Fibroblast of skin of left biceps (primary cell): ENCODE results near the gene PRKACA.

Source experiments
- DNase-seq, 2 experiments: peaks; one replicate each; pipeline ENCODE4 v3.0.0-alpha.2; 2013; ENCODE audit warnings: low read depth in 2 of 2

PRKACA gene

DNA sequence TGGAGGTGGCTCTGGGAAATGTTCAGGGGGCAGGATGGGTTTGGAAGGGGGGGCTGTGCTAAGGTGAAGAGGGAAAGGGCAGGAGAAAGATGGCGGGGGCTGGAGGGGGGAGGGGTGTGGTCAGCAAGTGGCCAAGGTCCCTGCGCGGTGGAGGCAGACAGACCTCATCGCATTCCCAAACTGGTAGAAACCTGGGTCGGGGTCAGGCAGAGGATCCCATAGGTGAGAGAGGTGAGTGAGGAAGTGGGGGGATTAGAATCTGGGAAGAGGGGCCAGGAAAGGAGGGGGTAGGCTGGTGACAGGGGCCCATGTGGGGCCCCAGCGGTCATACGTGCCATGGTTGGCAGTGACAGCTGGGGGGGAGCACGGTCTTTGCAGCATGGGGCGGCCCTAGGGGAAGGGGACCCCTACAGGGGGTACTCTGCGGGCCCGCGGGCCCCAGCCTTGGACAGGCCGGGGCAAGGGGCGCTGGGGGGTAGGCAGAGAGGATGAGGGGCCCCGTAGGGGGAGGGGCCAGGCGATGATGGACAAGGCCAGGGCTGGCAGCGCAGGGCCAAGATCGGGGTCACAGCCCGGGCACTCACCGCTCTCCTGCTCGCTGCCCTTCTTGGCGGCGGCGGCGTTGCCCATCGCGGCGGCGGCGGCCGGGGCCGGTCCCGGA, 514 bp downstream of the PRKACA start:
- DNase-seq = no peak

DNA sequence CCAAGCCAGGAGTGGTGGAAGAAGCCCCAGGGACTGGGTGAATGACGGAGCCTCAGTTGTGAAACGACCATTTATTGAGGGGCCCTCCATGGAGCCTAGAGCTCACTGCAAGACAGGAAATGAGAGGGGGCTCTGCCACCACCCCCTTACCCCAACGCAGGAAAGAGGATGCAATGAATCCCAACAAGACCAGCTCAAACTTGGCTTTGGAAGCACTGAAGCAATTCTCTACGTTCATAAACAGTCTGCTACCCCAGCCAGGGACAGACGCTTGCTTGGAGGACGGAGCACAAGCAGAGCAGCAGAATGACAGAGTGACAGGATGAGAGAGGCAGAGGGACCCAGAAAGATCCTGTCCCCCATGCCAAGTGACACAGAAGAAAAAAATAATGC, 1.0 kb downstream of the PRKACA start:
- no peak for DNase-seq

DNA sequence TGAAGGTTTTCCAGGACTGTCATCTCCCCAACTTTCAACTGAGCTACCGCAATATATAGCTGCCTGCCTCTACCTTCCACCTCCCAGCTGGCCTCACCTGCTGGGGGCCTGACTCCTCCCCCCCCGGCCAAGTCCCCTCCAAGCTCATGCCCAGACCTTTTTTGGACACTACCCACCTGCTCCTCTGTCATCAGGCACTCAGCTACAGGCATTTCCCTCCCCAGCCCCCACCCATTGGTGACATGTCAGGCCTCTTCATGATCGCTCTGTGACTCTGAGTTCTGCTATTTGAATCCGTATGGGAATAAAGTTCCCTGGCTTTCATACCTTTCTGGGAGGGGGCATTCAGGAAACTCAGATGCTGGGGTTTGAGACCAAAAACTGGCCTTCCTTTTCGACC, 1.8 kb downstream of the PRKACA start:
- DNase-seq = no peak

DNA sequence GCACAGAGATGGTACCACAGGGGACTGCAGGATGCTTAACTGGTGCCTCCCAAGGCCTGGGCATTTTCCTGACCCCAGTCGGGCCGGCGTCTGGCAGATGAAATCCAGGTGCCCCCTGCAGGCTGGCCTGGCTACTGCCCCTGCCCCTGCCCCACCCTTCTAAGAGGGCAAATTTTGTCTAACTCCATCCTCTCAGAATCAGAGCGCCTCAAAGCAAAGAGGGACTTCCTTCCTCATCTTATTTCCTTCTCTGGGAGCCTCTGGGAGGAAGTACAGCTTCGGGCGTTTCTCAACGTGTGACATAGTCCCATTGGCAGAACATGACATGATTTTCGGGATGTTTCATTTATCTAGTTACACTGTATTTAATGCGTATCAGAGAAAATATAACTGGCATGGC, 2.7 kb downstream of the PRKACA start:
- DNase-seq = no peak

DNA sequence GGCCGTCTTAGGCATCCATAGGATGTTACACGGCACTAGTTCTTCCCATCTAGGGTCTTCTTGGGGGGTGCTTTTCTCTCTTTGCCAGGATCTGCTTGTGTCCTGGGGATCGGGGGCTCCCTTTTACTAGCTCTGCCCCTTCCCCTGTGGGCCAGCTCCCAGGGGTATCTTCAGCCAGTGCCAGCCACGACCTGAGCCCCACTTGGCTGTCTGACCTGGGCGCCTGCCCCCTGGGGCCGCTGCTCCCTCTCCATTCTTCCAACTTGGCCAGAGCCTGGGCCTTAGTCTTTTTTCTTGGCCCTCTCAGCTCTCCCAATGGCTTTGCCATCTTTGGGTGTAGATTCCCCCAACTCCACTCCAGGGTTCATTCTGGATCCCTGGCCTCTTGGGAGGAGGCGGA, 3.1 kb downstream of the PRKACA start:
- no peak for DNase-seq

DNA sequence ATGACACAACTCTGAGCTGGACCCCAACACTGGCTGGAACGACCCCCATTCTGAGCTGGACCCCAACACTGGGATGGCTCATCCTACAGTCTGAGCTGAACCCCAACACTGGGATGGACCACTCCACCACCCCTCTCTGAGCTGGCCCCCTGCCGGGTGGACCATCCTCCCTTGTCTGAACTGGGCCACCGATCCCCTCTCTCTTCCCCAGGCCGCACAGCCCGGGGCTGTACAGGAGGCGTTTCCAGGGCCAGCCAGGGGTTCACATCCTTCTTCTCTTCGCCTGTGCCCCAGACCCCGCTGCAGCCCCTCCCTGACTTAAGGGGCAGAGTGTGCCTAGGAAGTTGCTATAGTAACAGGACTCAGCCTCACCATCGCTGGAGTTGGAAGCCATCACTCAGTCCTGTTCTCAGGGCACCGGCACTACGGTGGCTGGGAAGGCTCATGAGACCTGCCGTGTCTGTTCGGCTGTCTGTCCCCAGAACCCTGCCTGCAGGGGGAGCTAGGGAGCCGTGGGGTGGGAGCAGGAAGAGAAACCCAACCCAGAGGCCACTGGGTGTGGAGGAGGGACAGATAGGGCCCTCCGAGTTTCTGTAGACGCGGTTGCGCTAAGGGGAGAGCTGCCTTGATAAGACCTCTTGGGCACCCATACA, 3.7 kb downstream of the PRKACA start:
- DNase-seq = no peak

DNA sequence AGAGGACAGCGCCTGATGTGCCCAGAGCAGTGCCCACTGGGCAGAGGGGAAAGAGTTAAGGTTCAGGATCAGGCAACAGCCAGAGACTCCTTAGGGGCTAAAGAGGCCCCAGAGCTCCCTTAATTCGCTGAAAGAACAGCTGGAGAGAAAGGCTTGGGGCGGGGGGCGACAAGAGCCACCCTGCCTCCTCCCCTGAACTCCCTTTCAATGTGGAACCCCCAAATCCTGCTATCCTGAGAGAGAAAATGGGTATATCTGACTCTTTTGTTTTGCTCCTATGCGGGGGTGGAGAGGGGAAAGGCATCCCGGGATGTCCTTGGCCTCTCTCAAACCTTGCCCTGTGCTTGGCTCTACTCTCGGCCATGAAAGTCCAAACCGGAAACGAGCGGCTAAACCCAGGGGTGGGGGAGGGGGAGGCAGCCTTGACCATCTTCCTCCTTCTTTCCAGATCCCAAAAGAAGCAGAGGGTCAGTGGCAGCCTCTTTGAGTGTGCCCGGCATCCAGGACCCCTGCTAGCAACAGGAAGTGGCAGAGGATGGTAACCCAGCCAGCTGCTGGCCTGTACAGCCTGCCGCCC, 4.7 kb downstream of the PRKACA start:
- DNase-seq = no peak

DNA sequence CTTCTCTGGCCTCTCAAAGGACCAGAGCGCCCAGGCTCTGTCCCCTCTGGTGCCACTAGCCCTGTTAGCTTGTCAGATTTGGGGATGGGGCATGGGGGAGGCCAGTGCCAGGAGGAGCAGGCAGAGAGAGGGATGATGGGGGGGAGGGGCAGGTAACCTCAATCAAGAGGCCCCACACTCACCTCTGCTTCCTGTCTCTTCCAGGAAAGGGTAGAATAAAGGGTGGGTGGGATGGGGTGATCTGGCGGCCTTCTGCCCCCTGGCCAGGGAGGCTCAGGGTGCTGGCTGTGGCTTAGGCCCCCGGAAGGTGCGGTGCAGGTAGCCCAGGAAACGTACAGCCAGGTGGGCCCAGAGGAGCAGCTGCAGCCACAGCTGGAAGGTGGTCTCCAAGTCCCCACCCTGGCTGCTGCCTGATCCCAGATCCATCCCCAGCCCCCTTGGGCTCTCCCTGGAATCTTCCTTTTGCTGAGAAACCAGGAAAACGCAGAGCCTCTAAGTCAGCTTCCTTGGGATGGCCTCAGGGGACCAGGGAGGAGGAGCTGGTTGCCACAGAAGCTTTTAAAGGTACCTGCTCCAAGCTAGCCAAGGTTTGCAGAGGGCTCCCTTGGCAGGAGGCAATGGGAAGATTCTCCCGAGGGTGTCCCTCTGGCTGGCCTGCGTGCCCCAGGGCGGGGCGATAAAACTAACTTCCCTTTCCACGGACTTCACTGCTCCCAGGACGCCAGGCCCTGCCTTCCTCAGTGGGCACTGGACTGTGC, 5.3 kb downstream of the PRKACA start:
- no peak for DNase-seq

DNA sequence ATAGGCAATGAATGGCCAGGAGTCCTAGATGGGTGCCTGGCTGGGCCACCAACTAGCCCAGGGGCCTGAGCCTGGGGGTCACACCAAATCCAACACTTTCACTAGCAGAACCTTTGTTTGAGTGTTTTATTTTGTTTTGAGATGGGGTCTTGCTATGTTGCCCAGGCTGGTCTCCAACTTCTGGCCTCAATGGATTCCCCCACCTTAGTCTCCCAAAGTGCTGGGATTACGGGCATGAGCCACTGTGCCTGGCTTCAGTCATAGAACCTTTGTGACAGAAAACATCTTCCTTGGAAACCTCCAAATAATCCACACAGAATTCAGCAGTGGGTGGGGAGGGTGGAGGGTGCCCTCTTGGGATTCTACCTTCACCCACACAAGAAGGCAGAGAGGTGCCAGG, 6.1 kb downstream of the PRKACA start:
- DNase-seq = no peak

DNA sequence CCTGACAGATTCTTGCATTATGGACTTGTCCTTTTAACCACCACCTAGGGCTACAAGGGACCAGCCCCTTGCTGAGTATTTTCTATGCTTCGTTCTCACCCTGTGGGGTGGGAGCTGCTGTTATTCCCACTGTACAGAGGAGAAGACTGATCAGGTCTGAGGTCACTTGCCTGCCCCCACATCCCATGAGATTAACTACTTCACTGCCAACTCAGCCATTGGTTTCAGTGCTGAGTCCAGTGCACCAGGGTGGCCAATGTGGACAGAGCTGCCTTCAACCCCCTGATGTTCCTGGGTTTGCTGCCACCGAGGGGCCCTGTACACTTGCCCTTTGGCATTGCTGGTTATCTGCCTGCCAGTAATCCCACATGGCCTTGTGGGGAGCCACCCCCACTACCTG, 6.9 kb downstream of the PRKACA start:
- no peak for DNase-seq

DNA sequence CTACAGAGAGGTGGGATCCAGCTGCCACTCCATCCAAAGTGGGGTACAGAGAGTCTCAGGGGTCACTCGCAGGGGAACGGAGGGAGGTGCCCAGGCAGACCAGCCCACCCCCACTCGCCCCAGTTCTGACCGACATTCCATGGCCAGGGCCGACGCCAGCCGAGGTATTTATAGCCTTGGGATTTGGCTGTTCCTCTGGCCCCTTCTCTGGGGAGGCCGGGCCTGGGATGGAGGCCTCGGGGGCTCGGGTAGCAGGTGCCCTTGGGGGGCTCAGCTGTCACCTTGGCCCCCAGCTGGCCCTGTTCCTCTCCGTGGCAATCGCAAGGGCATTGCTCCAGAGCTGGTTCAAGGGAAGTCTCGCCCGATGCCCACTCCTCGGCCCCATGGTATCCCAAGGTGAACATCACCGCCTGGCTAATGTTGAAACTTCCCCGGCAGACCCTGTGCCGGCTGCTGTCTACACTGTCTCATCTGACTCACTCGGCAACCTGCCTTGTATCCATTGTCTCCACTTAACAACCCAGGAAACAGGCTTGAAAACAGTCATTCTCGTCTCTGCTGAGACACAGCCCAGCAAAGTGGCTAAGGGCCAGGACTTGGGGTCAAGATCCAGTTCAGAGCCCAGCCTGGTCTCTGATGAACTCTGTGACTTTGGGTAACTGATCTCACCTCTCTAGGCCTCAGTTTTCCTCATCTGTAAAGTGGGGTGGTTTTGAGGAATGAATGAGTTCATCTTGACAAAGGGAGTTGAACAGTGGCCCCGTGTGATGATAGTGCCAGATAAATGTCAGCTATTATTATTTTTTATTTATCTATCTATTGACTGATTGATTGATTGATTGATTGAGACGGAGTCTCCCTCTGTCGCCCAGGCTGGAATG, 9.7 kb downstream of the PRKACA start:
- DNase-seq = no peak

DNA sequence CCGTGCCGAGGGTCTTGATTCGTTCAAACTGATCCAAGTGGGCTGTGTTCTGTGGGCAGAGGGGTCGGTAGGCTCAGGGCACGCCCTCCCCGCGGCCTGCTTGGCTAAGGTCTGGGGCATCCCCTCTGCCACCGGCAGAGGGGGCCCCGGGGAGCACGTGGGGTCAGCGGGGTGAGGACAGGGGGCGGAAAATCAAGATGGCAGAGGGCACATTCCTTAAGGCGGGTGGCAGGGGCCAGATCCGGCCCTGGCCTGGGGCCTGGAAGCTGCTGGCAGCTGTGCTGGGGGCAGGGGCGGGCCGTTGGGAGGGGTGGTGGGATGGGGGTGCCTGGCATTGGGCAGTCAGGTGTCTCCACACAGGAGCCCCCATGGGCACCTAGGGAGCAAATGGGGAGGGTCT, 10.7 kb downstream of the PRKACA start:
- DNase-seq = no peak

DNA sequence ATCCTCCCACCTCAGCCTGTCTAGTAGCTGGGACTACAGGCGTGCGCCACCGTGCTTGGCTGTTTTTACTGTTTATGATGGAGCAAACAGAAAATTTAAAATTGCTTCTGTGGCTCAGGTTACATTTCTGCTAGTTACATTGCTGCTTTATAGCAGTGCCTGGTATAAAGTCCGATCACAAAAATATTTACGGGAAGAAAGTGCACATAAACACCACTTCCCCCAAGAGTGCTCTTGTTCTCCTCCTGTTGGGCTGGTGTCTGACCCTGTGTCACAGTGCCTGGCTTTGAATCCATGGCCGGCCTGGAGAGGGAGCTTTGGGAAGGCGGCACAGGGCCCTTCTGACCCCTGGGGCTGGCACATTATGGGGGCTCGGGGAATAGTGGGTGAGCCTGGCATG, 11.9 kb downstream of the PRKACA start:
- DNase-seq = no peak

DNA sequence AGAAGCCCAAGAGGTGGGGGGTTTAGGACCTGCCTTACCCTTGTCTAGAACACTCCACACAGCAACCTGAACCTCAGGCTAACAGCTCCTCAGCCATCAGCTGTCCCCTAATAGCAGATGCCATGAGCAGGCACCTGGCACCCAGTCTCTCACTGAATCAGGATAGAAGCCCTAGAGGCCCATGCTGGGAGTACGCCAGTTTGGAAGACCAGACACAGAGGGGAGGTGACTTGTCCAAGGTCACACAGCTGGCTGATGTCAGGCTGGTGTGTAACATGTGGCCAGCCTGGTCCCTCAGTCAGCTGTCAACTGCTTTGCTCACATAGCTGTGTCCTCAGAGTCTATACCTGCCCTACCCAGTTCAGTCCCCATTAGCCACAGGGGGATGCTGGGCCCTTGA, 14.3 kb downstream of the PRKACA start:
- no peak for DNase-seq

DNA sequence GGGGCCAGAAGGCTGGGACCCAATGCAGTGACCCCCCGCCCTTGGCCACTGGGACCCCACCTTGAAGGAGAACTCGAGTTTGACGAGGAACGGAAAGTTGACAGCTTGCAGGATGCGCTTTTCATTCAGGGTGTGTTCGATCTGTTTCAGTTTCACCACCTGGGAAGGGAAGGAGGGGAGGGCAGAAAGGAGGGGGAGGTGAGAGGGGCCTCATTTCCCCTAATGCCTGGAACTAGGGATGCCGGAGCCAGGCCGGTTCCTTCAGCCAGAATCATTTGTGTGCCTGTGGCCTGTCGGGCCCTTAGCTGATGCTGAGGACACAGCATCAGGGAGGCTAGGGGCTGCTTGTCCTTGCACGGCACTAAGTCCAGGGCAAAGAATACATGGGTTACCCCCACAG, 14.8 kb downstream of the PRKACA start:
- no peak for DNase-seq

DNA sequence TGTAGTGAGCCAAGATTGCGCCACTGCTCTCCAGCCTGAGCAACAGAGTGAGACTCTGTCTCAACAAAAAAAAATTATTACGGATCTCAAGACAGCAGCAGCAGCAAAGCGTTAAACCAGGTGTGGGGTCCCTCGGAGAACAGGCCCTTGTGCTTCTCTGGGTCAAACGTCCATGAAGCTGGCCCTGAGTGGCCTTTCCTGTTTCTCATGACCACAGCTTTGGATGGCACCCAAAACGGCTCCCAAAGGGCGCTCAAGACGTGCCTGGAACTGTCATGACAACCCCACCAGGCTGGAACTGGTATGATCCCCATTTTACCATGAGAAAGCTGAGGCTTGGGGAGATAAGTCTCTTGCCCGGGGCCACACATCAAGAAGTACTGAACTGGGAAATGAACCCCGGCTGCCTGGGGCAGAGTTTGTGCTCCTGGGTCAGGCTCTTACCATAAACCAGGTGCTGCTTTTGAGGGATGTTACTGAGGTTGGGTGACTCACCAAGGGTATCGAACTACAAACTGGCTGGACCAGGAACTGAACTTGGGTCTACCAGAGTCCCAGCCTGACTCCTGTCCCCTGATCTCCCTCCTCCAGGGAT, 15.4 kb downstream of the PRKACA start:
- no peak for DNase-seq

DNA sequence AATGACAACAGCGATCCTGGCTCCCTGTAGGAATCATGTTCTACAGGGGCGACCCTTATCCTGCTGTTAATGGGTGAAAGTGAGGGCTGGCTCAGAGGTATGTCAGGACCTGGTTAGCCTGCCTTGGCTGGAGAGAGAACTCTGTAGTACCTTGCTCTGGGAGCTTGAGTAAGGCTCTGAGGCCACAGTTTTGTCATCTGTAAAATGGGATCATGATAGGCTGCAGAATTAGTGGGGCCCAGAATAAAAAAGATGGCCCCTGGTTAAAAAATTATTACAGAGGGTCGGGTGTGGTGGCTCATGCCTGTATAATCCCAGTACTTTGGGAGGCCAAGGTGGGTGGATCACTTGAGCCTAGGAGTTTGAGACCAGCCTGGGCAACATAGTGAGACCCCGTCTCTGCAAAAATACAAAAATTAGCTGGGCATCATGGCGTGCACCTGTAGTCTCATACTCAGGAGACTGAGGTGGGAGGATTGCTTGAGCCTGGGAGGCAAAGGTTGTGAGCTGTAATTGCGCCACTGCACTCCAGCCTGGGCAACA, 16.5 kb downstream of the PRKACA start:
- DNase-seq = no peak

DNA sequence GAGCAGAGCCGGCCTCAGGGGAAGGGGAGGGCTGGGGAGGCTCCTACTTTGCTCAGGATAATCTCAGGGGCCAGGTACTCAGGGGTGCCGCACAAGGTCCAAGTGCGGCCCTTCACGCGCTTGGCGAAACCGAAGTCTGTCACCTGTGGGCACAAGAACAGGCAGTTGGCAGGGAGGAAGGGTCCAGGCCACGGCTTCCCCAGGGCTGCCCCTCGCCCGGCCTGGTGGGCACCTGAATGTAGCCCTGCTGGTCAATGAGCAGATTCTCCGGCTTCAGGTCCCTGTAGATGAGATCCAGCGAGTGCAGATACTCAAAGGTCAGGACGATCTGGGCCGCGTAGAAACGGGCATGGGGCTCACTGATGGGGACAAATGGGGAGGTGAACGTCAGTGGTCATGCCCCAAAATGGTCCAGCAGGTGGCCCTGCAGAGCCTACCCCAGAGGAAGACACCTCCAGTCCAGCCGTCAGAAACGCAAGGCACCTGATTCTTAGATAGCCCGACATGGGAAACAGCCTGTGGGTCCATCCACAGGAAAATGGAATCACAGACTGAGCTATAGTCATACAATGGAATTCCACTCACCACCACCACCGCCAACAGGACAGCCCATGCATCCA, 19.9 kb downstream of the PRKACA start:
- no peak for DNase-seq

DNA sequence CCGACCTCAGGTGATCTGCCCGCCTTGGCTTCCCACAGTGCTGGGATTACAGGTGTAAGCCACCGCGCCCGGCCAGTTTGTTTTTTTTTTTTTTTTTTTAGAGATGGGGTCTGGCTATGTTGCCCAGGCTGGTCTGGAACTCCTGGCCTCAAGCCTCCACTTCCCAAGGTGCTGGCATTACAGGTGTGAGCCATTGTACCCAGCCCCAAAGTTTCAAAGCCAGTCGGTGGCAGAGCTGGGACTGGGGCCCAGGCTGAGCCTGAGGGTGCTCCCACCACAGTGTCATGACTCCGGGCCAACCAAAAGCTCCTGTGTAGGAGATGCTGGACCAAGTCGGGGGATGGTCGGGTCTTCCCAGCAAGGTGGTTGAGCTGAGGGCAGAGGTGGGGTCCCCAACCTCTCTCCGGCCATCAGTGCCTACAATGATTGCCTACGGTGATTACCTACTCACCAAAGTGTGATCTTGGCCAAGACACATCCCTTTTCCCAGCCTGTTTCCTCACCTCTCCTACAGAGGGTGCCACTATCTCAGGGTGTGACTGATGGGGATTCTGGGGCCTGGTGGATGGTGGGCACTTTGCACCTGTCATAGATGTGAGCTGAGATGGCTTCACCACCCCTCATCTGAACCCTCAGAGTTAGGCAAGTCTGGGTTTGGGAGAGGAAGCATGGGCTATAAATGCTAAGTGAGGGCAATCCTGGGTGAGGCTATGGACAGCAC, 21.1 kb downstream of the PRKACA start:
- no peak for DNase-seq

DNA sequence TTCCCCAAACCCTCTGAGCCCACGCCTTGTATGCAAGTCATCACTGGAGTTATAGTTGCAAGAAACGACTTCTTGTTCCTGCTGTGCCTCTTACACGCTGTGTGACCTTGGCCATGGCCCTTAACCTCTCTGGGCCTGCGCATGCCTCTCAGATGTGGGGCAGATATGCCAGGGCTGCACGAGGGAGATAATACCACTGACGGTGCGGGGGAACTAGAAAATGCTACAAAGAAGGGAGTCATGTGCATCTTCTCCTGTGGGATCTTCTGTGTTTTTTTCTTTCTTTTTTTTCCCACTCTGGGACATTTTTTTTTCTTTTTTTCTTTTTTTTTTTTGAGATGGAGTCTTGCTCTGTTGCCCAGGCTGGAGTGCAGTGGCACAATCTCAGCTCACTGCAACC, 22.7 kb downstream of the PRKACA start:
- DNase-seq = no peak
